Smooth muscle cell (in vitro differentiated cells): ENCODE results near the gene OPA3. TPM values are rescaled to one million over a fixed set of nuclear protein-coding genes. Genes with fewer than 3 reads are reported as not detected.

Source experiments
- DNase-seq: peaks from one replicate; lab custom pipeline; 2025; ENCODE audit not compliant: unreplicated experiment; lab: John Stamatoyannopoulos, UW
- H2AFZ ChIP-seq: fragments of 200-600 bp; sonication (generic); 2 replicates; pipeline ENCODE4 v1.6.0; 2016; ENCODE audit warnings: antibody characterized with exemption, low read depth, mild to moderate bottlenecking
- H3F3A ChIP-seq: fragments of 200-600 bp; sonication (generic); 2 replicates; pipeline ENCODE4 v1.6.0; 2017; ENCODE audit warnings: antibody characterized with exemption, low read depth
- H3K27ac ChIP-seq: fragments of 200-600 bp; sonication (generic); 2 replicates; pipeline ENCODE4 v1.5.1; 2016; ENCODE audit warnings: low read depth, mild to moderate bottlenecking
- H3K27me3 ChIP-seq: fragments of 200-600 bp; sonication (generic); 2 replicates; pipeline ENCODE4 v1.6.1; 2016; ENCODE audit warnings: low read depth, mild to moderate bottlenecking
- H3K36me3 ChIP-seq: fragments of 200-600 bp; sonication (generic); 2 replicates; pipeline ENCODE4 v1.5.1; 2016; ENCODE audit warnings: low read depth
- H3K4me1 ChIP-seq: fragments of 200-600 bp; sonication (generic); 2 replicates; pipeline ENCODE4 v1.5.1; 2016; ENCODE audit warnings: low read depth
- H3K4me2 ChIP-seq: fragments of 200-600 bp; sonication (generic); 2 replicates; pipeline ENCODE4 v1.6.0; 2016; ENCODE audit warnings: mild to moderate bottlenecking
- H3K4me3 ChIP-seq: fragments of 200-600 bp; sonication (generic); 2 replicates; pipeline ENCODE4 v1.5.1; 2016; ENCODE audit warnings: mild to moderate bottlenecking
- H3K79me2 ChIP-seq: fragments of 200-600 bp; sonication (generic); 2 replicates; pipeline ENCODE4 v1.6.0; 2016; ENCODE audit warnings: low read depth, mild to moderate bottlenecking
- H3K9ac ChIP-seq: fragments of 200-600 bp; sonication (generic); 2 replicates; pipeline ENCODE4 v1.6.0; 2016; ENCODE audit warnings: low read depth
- H3K9me3 ChIP-seq: fragments of 200-600 bp; sonication (generic); replicated peaks from 2 replicates; pipeline ENCODE4 v1.5.1; 2016; ENCODE audit warnings: low read depth
- H4K20me1 ChIP-seq: fragments of 200-600 bp; sonication (generic); 2 replicates; pipeline ENCODE4 v1.6.0; 2016; ENCODE audit warnings: low read depth
- CTCF ChIP-seq: fragments of 200-600 bp; sonication (generic); IDR thresholded peaks from 2 replicates; pipeline ENCODE4 v1.5.1; 2017; ENCODE audit warnings: borderline replicate concordance, mild to moderate bottlenecking, antibody characterized with exemption; ENCODE audit not compliant: insufficient read depth, poor library complexity, severe bottlenecking
- WGBS: methylation state at CpG from one replicate; pipeline ENCODE4 v1.1.7; 2016; ENCODE audit warnings: low lambda C conversion rate; 5-methylcytosine and 5-hydroxymethylcytosine counted together
- polyA plus RNA-seq: library from polyadenylated mRNA; unstranded; fragments of >200 nt; fragmentation: Nextera tagmentation; extraction: Ambion mirVana; gene quantifications from 2 replicates; pipeline ENCODE4 v1.2.1, GENCODE V29; 2016
- total RNA-seq: library from RNA; depleted of rRNA; stranded (reverse); fragments of >200 nt; gene quantifications from 2 replicates; pipeline ENCODE4 v1.2.3, GENCODE V29; 2014

Gene OPA3
- total and polyA plus RNA-seq, 2 experiments from 2014 or later, result 8.8 to 10.3 TPM

- no peak for TF ChIP-seq CTCF
- Histone ChIP-seq H3K79me2 (peaks cover 50% of the 10 kb centered on the region), H3K9ac (no peak overlapping the region), H3F3A (peaks cover 15% of the 10 kb centered on the region), H3K27ac (no peak overlapping the region), H3K36me3 (peaks cover 6% of the 10 kb centered on the region), H3K9me3 (no peaks in the 10 kb centered on the region), H3K4me3 (no peak overlapping the region), H3K4me2 (no peak overlapping the region), H3K27me3 (no peaks in the 10 kb centered on the region), H3K4me1 (no peaks in the 10 kb centered on the region), H2AFZ (no peak overlapping the region), H4K20me1 (peaks cover 95% of the 10 kb centered on the region)
- 96% methylated on average over 7 of the region's 7 CpGs for WGBS
- no peak for DNase-seq
Measured at GRCh38 chr19:45518469-45518826, 66.2 kb downstream of the OPA3 start.

DNA sequence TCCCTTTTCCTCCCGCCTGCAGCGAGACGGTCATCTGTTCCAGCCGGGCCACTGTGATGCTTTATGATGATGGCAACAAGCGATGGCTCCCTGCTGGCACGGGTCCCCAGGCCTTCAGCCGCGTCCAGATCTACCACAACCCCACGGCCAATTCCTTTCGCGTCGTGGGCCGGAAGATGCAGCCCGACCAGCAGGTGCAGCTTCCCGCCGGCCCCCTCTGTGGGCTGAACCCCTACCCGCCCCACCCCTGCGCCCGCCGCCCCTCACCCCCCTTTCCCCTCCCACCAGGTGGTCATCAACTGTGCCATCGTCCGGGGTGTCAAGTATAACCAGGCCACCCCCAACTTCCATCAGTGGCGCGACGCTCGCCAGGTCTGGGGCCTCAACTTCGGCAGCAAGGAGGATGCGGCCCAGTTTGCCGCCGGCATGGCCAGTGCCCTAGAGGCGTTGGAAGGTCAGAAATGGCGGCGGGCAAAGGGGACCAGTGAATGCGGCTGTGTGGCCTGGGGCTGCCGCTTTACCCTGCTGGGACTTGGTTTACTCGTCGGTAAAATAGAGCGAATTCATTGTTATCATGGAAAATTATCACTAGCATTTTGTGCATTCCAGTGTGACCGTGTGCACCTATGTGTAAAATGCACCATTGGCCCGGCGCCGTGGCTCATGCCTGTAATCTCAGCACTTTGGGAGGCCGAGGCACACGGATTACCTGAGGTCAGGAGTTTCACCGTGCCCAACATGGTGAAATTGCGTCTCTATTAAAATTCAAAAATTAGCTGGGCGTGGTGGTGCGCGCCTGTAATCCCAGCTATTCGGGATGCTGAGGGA is 66.7 kb downstream of the OPA3 start:
- H3K27ac ChIP-seq, result no peak overlapping the region
- no peak overlapping the region for H2AFZ ChIP-seq
- H3K79me2 ChIP-seq, result peaks cover 56% of the 10 kb centered on the region
- no peak overlapping the region for H3K9ac ChIP-seq
- no peak for TF ChIP-seq CTCF
- H3K27me3 ChIP-seq, result no peaks in the 10 kb centered on the region
- H3K4me1 ChIP-seq, result no peaks in the 10 kb centered on the region
- DNase-seq, result no peak
- 96% methylated on average over 42 of the region's 50 CpGs for WGBS
- no peaks in the 10 kb centered on the region for H3K9me3 ChIP-seq
- H3F3A ChIP-seq, result peaks cover 13% of the 10 kb centered on the region
- H4K20me1 ChIP-seq, result peaks cover 97% of the 10 kb centered on the region
- H3K36me3 ChIP-seq, result peaks cover 6% of the 10 kb centered on the region
- no peak overlapping the region for H3K4me3 ChIP-seq
- no peak overlapping the region for H3K4me2 ChIP-seq

DNA sequence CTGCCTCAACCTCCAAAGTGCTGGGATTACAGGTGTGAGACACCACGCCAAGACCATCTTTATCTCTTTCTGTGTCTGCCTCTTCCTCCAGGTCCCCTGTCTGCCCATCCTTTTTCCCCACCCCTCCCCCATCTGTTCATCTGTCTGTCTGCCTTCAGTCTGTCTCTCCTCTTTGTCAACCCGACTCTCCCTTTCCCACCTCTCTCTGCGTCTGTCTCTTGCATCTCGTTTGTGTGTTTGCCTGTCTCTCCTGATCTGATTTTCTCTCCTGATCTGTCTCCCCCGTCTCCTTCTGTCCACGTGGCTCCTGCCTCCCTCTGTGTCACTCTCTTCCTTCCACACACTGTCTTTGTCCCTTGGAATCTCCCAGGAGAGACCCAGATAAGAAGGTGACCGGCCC is 67.4 kb downstream of the OPA3 start:
- peaks cover 13% of the 10 kb centered on the region for H3F3A ChIP-seq
- DNase-seq, result no peak
- no peaks in the 10 kb centered on the region for H3K4me1 ChIP-seq
- no peak overlapping the region for H3K4me3 ChIP-seq
- no peak overlapping the region for H2AFZ ChIP-seq
- H3K9ac ChIP-seq, result no peak overlapping the region
- H4K20me1 ChIP-seq, result peaks cover 97% of the 10 kb centered on the region
- H3K36me3 ChIP-seq, result peaks cover 6% of the 10 kb centered on the region
- H3K27me3 ChIP-seq, result no peaks in the 10 kb centered on the region
- H3K4me2 ChIP-seq, result no peak overlapping the region
- H3K27ac ChIP-seq, result no peak overlapping the region
- no peak for TF ChIP-seq CTCF
- no peaks in the 10 kb centered on the region for H3K9me3 ChIP-seq
- 92% methylated on average over 7 of the region's 7 CpGs for WGBS
- H3K79me2 ChIP-seq, result peaks cover 62% of the 10 kb centered on the region
